Stimulated activated CD8-positive, alpha-beta memory T cell treated with anti-CD3 and anti-CD28 coated beads, Interleukin-4, amount 100 ng/mL, for 24 hours (primary cell): Measurements from ENCODE around the gene MARCHF4.

Experiments
- DNase-seq: peaks from one replicate; pipeline ENCODE4 v3.0.0-alpha.2; 2020; ENCODE audit warnings: low read depth

The MARCHF4 gene

DNA sequence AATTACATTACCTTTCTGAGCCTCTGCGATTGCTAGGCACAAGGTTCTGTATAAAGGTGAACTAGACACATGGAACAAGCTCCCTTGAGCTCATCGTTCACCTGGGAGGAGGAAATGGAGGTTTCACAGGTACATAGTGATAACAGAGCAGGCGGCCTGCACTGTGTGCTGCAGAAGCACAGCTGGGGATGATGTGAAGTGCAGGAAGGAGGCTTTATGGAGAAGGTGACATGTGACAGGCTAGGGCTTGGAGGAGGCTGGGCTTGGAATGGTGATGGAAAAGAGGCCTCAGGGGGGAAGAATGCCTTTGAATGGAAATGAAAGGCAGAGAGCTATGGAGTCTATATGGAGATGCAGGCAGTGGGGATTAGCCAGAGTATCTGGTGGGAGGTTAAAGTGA is 22.9 kb downstream of the MARCHF4 start:
- no peak for DNase-seq

DNA sequence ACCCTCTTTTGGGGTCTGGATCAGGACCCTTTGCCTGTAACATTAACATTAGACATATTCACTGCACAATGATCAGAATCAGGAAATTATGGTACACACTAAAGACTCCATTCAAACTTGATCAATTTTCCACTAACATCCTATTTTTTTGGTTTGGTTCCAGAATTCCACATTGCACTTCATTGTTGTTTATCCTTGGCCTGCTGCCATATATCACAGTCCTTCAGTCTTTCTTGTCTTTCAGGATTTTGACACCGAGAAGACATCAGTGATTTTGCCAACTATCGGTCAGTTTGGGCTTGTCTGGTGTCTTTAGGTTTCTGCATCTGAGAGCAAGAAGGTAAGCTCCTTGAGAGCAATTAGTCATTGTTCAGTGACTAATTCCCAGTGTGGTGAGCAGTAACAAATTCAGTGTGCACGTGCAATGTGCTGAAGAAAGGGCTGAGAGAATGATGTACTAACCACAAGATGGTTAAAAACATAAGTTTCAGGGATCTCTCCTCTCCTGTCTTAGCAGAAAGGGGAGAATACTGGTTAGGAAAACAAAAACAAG is 23.5 kb downstream of the MARCHF4 start:
- no peak for DNase-seq

DNA sequence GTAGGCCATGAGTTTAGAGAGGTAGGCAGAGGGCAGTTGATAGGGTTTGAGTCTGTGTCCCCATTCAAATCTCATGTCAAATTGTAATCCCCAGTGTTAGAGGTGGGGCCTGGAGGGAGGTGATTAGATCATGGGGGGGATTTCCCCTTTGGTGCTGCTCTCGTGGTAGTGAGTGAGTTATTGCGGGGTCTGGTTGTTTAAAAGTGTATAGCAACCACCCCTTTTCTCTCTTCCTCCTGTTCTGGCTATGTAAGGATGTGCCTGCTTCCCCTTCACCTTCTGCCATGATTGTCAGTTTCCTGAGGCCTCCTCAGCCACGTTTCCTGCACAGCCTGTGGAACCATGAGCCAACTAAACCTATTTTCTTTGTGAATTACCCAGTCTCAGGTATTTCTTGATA is 25.5 kb downstream of the MARCHF4 start:
- DNase-seq = no peak

DNA sequence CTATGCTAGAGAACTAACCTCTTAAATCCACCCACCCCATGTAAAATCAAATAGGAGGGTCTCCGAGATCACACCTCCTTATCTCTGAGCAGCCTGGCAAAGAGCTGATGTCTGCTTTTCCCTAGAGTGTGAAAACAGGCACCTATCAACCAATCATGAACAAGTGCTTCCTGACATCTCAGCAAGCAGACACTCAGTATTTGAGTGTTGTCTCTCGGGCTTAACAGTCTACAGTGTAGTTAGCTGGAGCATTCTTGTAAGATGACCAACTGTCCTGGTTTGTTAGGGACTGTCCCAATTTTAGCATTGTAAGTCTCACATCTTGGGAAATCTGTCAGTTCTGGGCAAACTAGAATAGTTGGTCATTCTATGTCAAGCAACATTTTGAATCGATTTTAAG is 26.4 kb downstream of the MARCHF4 start:
- no peak for DNase-seq

DNA sequence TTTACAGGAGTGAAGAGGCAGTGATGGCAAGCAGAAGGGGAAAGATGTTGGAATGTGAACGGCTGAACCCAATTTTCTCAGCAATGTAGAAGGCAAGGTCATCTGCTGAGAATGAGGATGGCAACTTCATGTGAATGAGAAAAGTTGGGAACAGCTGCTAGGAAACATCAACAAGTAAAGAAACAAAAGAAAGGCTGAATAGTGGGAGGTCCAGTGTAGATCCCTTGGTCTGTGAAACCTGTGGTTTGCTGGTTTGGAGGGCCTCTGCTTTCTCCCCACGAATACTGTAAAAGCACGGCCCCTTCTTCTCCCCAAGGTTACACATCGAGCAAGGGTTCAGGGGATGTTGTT is 27.4 kb downstream of the MARCHF4 start:
- no peak for DNase-seq

DNA sequence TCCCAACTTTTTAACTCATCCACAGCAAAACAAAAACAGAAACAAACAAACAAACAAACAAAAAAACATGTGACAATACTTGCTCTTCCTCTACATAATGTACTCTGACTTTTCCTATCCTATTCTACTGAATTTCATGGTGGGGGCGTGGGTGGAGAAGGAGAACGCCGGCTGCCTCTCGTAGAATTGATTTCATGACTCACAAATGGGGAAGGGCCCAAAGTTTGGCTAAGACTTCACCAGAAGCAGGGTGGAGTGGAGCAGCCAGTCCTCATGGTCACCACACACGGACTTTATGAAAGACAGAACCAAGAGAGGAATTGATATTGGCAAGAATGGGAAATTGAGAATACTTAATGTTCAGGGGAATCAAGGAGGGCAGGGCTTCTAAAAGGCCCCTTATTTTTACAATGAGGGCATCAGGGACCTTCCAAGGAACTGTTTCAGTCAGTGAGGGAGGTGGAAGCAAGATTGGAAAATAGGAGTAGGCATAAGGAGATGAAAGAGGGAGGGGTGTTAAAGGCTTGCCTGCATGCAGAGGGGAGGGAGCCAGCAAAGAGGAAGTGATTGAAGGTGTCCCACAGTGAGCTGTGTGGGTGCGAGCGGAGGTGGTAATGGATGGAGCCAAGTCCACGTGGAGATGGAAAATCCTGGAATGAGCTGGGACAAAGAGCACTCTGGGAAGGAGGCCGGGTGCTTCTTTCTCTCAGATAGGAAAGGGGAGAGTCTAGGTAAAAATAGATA is 27.9 kb downstream of the MARCHF4 start:
- no peak for DNase-seq

DNA sequence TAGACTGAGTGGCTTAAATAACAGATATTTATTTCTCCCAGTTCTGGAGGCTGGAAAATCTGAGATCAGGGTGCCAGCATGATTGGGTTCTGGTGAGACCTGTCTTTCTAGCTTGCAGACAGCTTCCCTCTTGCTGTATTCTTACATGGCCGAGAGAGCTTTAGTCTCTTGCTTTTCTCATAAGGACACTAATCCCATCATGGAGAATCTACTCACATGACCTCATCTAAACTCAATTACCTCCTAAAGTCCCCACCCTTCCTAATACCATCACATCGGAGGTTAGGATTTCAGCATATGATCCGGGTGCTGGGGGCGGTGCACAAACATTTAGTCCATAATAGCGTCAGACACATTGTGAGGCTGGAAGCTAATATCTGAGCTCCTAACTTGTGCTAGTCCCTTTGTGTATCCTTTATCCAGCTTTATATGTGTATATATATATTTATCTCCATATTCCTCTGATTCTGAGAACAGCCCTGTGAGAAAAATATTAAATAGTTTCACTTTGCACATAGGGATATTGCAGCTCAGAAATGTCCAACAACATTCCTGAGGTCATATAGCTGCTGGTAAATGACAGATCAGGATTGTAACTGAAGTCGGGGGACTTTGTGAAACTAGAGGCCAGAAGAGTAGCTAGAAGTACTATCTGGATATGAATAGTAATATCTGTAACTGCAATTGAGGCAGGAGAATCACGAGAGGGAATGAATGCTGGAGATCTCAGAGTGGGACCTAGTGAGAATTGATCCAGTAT is 28.9 kb downstream of the MARCHF4 start:
- DNase-seq = no peak

DNA sequence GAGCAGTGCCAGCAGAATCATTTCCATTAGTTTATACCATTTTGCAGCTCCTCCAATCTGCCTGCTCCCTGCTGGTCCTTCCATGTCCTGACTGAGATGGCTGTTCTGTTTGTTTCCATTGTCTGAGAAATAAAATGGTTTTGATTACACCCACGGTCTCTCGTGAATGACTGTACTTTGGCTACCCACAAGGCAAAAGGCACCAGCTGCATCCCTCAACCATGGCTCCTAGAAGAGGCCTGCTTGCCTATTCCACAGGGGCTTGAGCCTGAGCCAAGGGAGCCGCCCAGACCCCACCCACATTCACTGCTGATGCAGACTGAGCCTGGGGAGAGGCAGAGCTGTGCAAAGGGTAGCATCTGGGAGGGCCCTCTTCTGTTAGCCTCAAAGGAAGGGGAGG is 31.2 kb downstream of the MARCHF4 start:
- no peak for DNase-seq

DNA sequence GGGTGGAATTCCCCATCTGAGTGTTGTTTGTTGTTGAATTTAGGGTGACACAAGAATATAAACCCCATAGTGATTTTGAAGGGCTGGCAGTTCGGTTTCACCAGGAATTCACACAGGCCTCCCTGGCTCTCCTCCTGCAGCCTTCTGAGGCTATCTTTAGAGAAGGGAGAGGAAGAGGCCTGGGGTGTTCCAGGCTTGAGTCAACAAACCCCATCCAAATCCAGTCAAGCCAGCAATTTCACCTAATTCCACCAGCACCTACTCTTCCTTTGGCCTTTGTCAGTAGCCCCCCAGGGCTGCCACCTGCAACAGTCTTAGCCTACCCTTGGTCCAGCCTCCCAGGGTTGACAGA is 32.0 kb downstream of the MARCHF4 start:
- no peak for DNase-seq

DNA sequence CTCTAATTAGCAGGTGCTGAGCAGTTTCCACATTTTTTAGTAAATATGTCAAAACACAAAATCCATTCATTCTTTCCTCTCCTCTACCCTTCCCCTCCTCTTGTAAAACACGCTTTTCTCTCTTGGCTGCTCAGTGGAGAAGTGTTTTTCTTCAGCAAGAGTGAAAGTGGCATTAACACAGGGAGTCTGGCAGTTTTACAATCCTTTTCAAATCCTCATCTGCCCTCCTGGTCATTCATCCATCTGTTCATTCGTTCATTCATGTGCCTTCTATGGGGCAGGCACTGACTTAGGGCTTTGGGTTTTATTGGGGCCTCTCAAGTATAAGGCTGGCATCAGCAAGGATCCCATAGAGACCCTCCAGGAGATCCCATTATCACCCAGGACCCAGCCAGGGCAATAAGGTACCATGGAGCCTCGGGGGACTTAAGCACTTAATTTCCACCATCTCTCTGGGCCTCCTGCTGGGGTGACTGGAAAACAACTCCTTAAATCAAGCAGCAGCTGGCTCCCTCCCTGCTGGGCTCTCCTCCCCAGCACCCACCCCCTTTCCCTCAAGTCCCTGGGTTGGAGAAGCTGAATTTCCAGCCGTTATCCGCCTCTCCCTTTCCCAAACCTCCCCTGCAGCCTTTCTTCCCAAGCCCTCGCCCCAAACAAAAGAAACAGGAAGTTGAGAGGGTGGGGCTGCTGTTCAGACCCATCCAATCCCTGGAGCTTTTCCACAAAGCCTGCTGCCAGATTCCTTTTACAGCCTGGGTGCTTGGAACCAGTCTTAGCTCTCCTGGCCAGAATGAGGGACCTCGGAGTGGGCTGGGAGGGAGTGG is 32.6 kb downstream of the MARCHF4 start:
- no peak for DNase-seq

DNA sequence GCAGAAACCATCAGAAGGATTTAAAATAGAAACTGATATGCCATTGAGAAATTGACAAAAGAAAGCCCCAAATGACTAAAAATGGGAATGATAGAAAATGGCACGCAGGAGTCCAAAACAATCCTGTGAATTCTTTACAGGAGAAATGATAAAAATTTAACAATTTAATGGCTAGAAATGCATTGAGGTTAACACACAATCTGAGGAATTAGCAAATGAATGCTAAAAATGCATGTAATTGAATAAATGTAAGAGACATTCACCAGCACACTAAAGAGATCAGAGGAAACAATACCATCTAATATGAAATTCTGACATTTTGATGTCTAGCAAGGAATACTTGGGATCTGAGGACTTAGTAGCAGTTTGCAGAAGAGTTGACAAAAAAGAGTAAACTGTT is 37.0 kb downstream of the MARCHF4 start:
- no peak for DNase-seq

DNA sequence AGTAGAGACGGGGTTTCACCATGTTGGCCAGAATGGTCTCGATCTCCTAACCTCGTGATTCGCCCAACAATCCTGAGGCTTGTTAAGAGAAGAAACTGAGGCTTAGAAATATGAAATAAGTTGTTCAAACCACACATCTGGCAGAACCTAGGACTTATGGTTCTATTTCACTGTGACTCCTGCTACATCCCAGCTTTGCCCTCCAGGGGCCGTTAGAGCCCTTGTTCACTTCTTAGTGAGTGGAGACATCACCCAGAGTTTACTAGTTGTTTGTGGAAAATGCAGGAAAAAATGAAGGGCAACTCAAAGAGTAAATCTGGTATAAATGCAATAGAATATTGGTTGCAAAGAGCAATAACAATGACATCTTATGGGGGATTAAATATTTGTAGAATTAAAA is 43.9 kb downstream of the MARCHF4 start:
- DNase-seq = no peak

DNA sequence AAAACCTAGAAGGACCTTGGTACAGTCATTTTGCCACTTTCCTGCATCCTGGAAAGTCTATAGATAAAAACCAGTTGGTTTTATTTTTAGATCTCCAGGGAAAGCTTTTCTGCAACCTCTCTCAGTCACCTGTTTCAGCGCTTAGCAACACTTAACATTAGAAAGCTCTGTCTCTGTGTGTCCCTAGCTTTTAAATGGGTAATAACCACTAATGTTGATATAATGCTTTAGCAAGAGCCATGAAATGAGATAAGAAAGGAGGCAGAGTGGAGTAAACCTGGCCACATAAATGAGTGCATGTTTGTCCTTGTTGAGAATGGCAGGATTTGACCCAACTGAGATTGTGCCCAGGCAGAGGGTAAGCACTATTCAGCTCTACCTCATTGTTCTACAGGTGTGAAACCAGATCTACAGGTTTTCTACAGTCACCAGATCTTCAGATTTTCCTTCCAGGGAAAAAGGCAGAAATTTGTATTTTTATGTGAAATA is 44.8 kb downstream of the MARCHF4 start:
- DNase-seq = no peak
